Transverse colon (tissue), 4 donors: ENCODE measurements around the gene ERCC5. TPM values are rescaled to one million over a fixed set of nuclear protein-coding genes. Genes with fewer than 3 reads are reported as not detected.

Experiments used
- DNase-seq: peaks from one replicate; pipeline ENCODE4 v3.0.0-alpha.2; 2019
- H3K27ac ChIP-seq, 4 donors: fragments of 200-600 bp; sonication (generic); 2 replicates each; pipeline ENCODE4 v1.5.1; 2016 to 2018; ENCODE audit warnings: inconsistent platforms in 4 of 4
- H3K27me3 ChIP-seq: fragments of 200-600 bp; sonication (generic); 2 replicates; pipeline ENCODE4 v1.5.1; 2017; ENCODE audit warnings: inconsistent platforms
- H3K36me3 ChIP-seq, 4 donors: fragments of 200-600 bp; sonication (generic); 2 replicates each; pipeline ENCODE4 v1.5.1; 2017 to 2019; ENCODE audit warnings: inconsistent platforms in 4 of 4
- H3K4me1 ChIP-seq, 4 donors: fragments of 200-600 bp; sonication (generic); 2 replicates each; pipeline ENCODE4 v1.5.1; 2017 to 2020; ENCODE audit warnings: inconsistent platforms in 4 of 4
- H3K4me3 ChIP-seq, 4 donors: fragments of 200-600 bp; sonication (generic); 1 replicate in 1 of 4; 2 replicates in 3 of 4; pipeline versions ENCODE4 v1.5.1 to v1.6.1; 2017 to 2019; ENCODE audit warnings: inconsistent platforms in 4 of 4
- H3K9me3 ChIP-seq, 2 donors: fragments of 200-600 bp; sonication (generic); 2 replicates each; pipeline ENCODE4 v1.5.1; 2017 to 2019; ENCODE audit warnings: inconsistent platforms in 2 of 2
- CTCF ChIP-seq, 5 experiments: fragments of 200-600 bp in 3 of 5; fragments of 450-650 bp in 2 of 5; sonication (generic) in 3 of 5; IDR thresholded peaks; 1 replicate in 2 of 5; 2 replicates in 3 of 5; pipeline ENCODE4 v1.5.1; 2016 to 2017; ENCODE audit warnings: antibody characterized with exemption in 5 of 5, inconsistent platforms in 3 of 5, mild to moderate bottlenecking in 2 of 5, moderate library complexity in 1 of 5
- EP300 ChIP-seq: sonication (generic); formaldehyde crosslinking; IDR thresholded peaks from one replicate; pipeline ENCODE4 v1.6.1; 2017; ENCODE audit warnings: antibody characterized with exemption, low read depth
- POLR2A ChIP-seq: fragments of 450-650 bp; IDR thresholded peaks from one replicate; pipeline ENCODE4 v1.6.1; 2016; ENCODE audit warnings: antibody characterized with exemption, mild to moderate bottlenecking, moderate library complexity
- POLR2AphosphoS5 ChIP-seq, 3 donors: sonication (generic); formaldehyde crosslinking; IDR thresholded peaks; one replicate each; pipeline ENCODE4 v1.6.1; 2016; ENCODE audit warnings: antibody characterized with exemption in 3 of 3
- WGBS, 2 donors: methylation state at CpG; one replicate each; pipeline ENCODE4 v1.1.5; 2018; ENCODE audit warnings: low coverage in 1 of 2; 5-methylcytosine and 5-hydroxymethylcytosine counted together
- in situ Hi-C, 4 donors: fragments of 200-750 bp; cut with MboI; loops; one replicate each; pipeline versions ENCODE4 v1.15.0 to v1.15.1; 2017; ENCODE audit warnings: low sequenced_read_pairs in 3 of 4, low pct_ligation_motif_present in 1 of 4, low pct_unique_long_range_greater_than_20kb in 1 of 4
- intact Hi-C: fragments of 100-400 bp; cut with DNase I; formaldehyde crosslinking; loops from one replicate; pipeline ENCODE4 v1.15.1; 2023; ENCODE audit warnings: low total_unique reads
- total RNA-seq, 4 donors: library from RNA; depleted of rRNA; stranded (reverse); fragments of >200 nt; gene quantifications; one replicate each; pipeline ENCODE4 v1.1.0, GENCODE V29; 2016

The ERCC5 gene
- total RNA-seq, 4 donors from 2014 or later, result 64.4 to 116 (median 84.9) TPM

DNA sequence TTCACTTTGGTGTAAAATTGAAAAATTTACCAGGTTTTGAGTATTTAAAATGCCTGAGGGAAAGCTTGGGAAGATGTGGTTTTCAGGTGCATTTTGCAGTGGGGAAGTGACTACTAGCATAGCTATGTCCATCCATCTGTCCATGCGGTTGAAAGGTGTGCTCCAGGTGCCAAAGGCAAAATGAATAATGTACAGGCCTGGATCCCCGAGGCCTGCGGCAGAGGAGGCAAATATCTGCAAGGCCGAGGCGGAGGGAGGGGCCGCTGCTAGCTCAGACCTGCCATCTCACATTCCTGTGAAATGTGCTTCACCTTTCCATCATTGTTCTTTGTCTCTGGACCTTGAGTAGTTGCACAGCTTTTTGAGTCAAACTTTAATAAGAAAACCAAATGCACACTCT is 65.5 kb downstream of the ERCC5 start:
- Histone ChIP-seq H3K27ac (no peak overlapping the region), H3K27me3 (peaks cover under 1% of the 10 kb centered on the region), H3K36me3 (no peaks in the 10 kb centered on the region), H3K9me3 (no peaks in the 10 kb centered on the region), H3K4me1 (peaks cover 0 to 4% (median 0%) of the 10 kb centered on the region in 4 donors), H3K4me3 (no peak overlapping the region)
- WGBS, 2 donors, result 85% methylated on average over 6 of the region's 6 CpGs; no CpG with 5 or more reads in 1 of the 2 donors
- DNase-seq, result no peak
- intact Hi-C loops (no loop called here), in situ Hi-C loops (loop anchor here in 2 of 4 donors (10.0 to 25.0 kb wide), 2 partner anchors 226 to 233 kb away; no protein-coding TSS in a partner anchor)
- TF ChIP-seq POLR2A (no peak), POLR2AphosphoS5 (IDR thresholded peaks at IDR 0.05) (no peak), CTCF (IDR thresholded peaks at IDR 0.05) (no peak), EP300 (no peak)

DNA sequence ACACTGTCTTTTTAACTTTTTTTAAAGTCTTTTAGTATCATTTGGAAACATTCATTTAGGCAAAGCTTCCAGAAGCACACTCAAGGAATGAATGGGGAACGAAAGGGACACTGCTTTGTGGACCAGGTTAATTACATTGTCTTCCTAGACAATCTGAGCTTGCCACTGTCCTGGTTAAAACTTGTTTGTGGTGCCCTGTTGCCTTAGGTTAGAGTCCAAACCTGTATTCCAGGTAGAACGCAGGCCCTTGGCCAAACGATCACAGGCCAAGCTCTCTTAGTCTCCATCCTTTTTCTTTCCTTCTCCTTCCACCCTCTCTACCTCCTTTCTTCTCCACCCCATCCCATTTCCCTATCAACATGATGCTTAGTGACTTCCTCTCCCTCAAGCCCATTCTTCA is 66.8 kb downstream of the ERCC5 start:
- Histone ChIP-seq H3K27me3 (peaks cover 6% of the 10 kb centered on the region), H3K9me3 (no peaks in the 10 kb centered on the region), H3K4me3 (no peak overlapping the region), H3K27ac (no peak overlapping the region), H3K36me3 (no peaks in the 10 kb centered on the region), H3K4me1 (peaks cover 0 to 4% (median 0%) of the 10 kb centered on the region in 4 donors)
- no peak for DNase-seq
- TF ChIP-seq POLR2A (no peak), POLR2AphosphoS5 (IDR thresholded peaks at IDR 0.05) (no peak), CTCF (IDR thresholded peaks at IDR 0.05) (no peak), EP300 (no peak)
- intact Hi-C loops, result no loop called here
- WGBS, 2 donors, result 79 to 86% methylated on average over 3 of the region's 3 CpGs
- in situ Hi-C loops, result loop anchor here in 2 of 4 donors (10.0 to 25.0 kb wide), 2 partner anchors 225 to 232 kb away; no protein-coding TSS in a partner anchor

GRCh38 chr13:102913914-102914313 is 68.1 kb downstream of the ERCC5 start:
- TF ChIP-seq CTCF (IDR thresholded peaks at IDR 0.05) (no peak), POLR2A (no peak), EP300 (no peak)
- intact Hi-C loops, result no loop called here
- in situ Hi-C loops, result loop anchor here in 2 of 4 donors (10.0 to 25.0 kb wide), 2 partner anchors 223 to 231 kb away; no protein-coding TSS in a partner anchor
- Histone ChIP-seq H3K36me3 (no peaks in the 10 kb centered on the region), H3K4me3 (no peak overlapping the region), H3K9me3 (no peaks in the 10 kb centered on the region), H3K27me3 (peaks cover 12% of the 10 kb centered on the region), H3K4me1 (peaks cover 0 to 4% (median 0%) of the 10 kb centered on the region in 4 donors), H3K27ac (no peak overlapping the region)
- WGBS, 2 donors, result 38 to 55% methylated on average over 4 to 7 of the region's 7 CpGs
- DNase-seq, result peak; percentile 17

- in situ Hi-C loops, result loop anchor here in 2 of 4 donors (10.0 to 25.0 kb wide), 2 partner anchors 223 to 230 kb away; no protein-coding TSS in a partner anchor
- no peaks in the 10 kb centered on the region for H3K9me3 ChIP-seq
- H3K27me3 ChIP-seq, result peaks cover 14% of the 10 kb centered on the region
- no peaks in the 10 kb centered on the region for H3K36me3 ChIP-seq
- TF ChIP-seq EP300 (no peak), CTCF (IDR thresholded peaks at IDR 0.05) (no peak), POLR2A (no peak), POLR2AphosphoS5 (IDR thresholded peaks at IDR 0.05) (no peak)
- H3K27ac ChIP-seq, result no peak overlapping the region
- intact Hi-C loops, result no loop called here
- no peak overlapping the region for H3K4me3 ChIP-seq
- H3K4me1 ChIP-seq, result peaks cover 0 to 4% (median 0%) of the 10 kb centered on the region in 4 donors
- no peak for DNase-seq
- WGBS, 2 donors, result 67 to 78% methylated on average over 6 to 12 of the region's 12 CpGs
Measured at GRCh38 chr13:102914339-102914930, 68.6 kb downstream of the ERCC5 start.
